T-helper 17 cell (primary cell): ENCODE results near the gene RGS14. TPM values are rescaled to one million over a fixed set of nuclear protein-coding genes. Genes with fewer than 3 reads are reported as not detected.
"Not testable (repeated sequence)": the region's sequence is repeated elsewhere in the genome, so short reads cannot be mapped to it uniquely, and the experiment has no call there.

Source experiments
- ATAC-seq: fragments of 150-1000 bp; cut with Tn5 transposase; 2 replicates; pipeline ENCODE4 v1.10.0; 2021; ENCODE audit warnings: mild to moderate bottlenecking, moderate library complexity
- DNase-seq, 3 donors: peaks; one replicate each; pipeline versions ENCODE4 v3.0.0 to v3.0.0-alpha.2; 2020 to 2021
- H3K9me3 ChIP-seq: one replicate; pipeline ENCODE4 v1.7.0; 2013; ENCODE audit warnings: low read length, mild to moderate bottlenecking; ENCODE audit not compliant: control insufficient read depth, poor library complexity, severe bottlenecking
- H3K27ac Mint-ChIP-seq: one replicate; pipeline ENCODE4 v1.8.0; 2022; ENCODE audit warnings: mild to moderate bottlenecking, moderate library complexity, mixed read lengths
- H3K27me3 Mint-ChIP-seq: one replicate; pipeline ENCODE4 v1.8.0; 2022; ENCODE audit warnings: mixed read lengths
- H3K36me3 Mint-ChIP-seq: one replicate; pipeline ENCODE4 v1.8.0; 2022; ENCODE audit warnings: low read depth, mixed read lengths
- H3K4me1 Mint-ChIP-seq: one replicate; pipeline ENCODE4 v1.8.0; 2022; ENCODE audit warnings: mild to moderate bottlenecking, mixed read lengths
- H3K4me3 Mint-ChIP-seq: one replicate; pipeline ENCODE4 v1.8.0; 2022; ENCODE audit warnings: mild to moderate bottlenecking, moderate library complexity, mixed read lengths
- total RNA-seq, 4 donors: library from RNA in 2 of 4; stranded (reverse) in 2 of 4; gene quantifications; one replicate each; pipeline ENCODE4 v1.2.3 and lab custom pipeline; 2022 to 2026

The RGS14 gene
- total RNA-seq, 2 donors from 2014 or later: 76.7 to 110 TPM

- H3K36me3 Mint-ChIP-seq: peaks cover 8% of the 10 kb centered on the region
- DNase-seq (no peak), ATAC-seq (no peak)
Observed at GRCh38 chr5:177359451-177359851, 1.7 kb downstream of the RGS14 start.

GRCh38 chr5:177359860-177360259, 2.1 kb downstream of the RGS14 start:
- no peak for DNase-seq

More at GRCh38 chr5:177359451-177359851, 1.7 kb downstream of the RGS14 start:
- H3K4me1 Mint-ChIP-seq: peaks cover 59% of the 10 kb centered on the region
- peak overlapping the region; percentile 96 for H3K4me3 Mint-ChIP-seq
- H3K27me3 Mint-ChIP-seq: no peaks in the 10 kb centered on the region
- peak overlapping the region; percentile 95 for H3K27ac Mint-ChIP-seq
- no peaks in the 10 kb centered on the region for H3K9me3 ChIP-seq

GRCh38 chr5:177360740-177361139, 3.0 kb downstream of the RGS14 start:
- ATAC-seq, H3K36me3 Mint-ChIP-seq, H3K27ac Mint-ChIP-seq, DNase-seq, H3K27me3 Mint-ChIP-seq, H3K9me3 ChIP-seq: not testable (repeated sequence)
- H3K4me1 Mint-ChIP-seq: peaks cover 56% of the 10 kb centered on the region
- peak overlapping the region; percentile 96 for H3K4me3 Mint-ChIP-seq

More at GRCh38 chr5:177359860-177360259, 2.1 kb downstream of the RGS14 start:
- H3K9me3 ChIP-seq: no peaks in the 10 kb centered on the region
- H3K4me3 Mint-ChIP-seq: peak overlapping the region; percentile 96
- no peak for ATAC-seq
- peaks cover 8% of the 10 kb centered on the region for H3K36me3 Mint-ChIP-seq
- peak overlapping the region; percentile 95 for H3K27ac Mint-ChIP-seq
- H3K4me1 Mint-ChIP-seq: peaks cover 58% of the 10 kb centered on the region
- H3K27me3 Mint-ChIP-seq: no peaks in the 10 kb centered on the region

DNA sequence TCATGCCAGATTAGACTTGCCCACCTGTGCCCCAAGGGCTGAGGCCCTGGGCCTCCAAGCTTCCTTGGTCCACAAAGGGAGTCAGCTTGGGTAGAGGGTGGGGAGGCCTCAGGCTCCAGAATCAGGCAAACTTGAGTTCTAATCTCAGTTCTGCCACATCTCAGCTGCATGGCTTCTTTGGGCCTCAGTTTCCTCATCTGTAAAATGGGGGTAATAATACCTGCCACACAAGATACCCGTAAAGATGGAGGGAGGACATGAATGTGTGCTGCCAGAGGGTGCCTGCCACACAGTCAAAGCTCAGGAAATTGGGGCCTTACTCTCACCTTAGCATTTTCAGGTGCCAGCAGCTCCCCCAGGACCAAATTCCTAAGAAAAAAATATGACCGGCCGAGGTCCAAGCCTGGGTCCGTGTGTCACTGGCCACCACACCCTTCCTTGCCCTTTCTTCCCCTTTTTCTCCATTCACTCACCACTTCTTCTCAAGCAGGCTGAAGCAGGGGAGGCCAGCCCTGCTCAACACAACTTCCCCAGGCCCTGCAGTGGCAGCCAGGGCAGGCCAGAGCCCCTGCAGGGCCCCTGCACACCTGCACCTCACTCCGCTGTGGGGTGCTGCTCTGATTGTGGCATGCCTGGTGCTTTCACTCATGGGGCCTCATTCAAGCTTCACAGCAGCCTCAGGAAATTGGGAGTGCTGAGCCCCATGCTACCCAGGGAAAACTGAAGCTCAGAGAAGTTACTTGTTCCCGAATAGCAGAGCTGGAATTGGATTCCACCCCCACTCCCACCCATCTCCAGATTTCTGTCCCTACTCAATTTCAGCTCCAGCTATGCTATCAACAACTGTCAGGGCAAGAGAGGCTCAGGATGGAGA, 3.9 kb downstream of the RGS14 start:
- peak overlapping the region; percentile 91 for H3K4me3 Mint-ChIP-seq
- ATAC-seq: peak; percentile 16
- H3K9me3 ChIP-seq: no peaks in the 10 kb centered on the region
- DNase-seq: no peak
- peaks cover 58% of the 10 kb centered on the region for H3K4me1 Mint-ChIP-seq
- peaks cover 8% of the 10 kb centered on the region for H3K36me3 Mint-ChIP-seq
- peak overlapping the region; percentile 92 for H3K27ac Mint-ChIP-seq
- no peaks in the 10 kb centered on the region for H3K27me3 Mint-ChIP-seq

GRCh38 chr5:177362292-177362609, 4.5 kb downstream of the RGS14 start:
- Mint-ChIP-seq H3K4me1 (peaks cover 52% of the 10 kb centered on the region), H3K4me3 (peak overlapping the region; percentile 91), H3K36me3 (peaks cover 8% of the 10 kb centered on the region), H3K27ac (peak overlapping the region; percentile 92), H3K27me3 (no peaks in the 10 kb centered on the region)
- ATAC-seq (no peak), DNase-seq (no peak)
- no peaks in the 10 kb centered on the region for H3K9me3 ChIP-seq

- H3K4me3 Mint-ChIP-seq: peak overlapping the region; percentile 91
- ATAC-seq (peak; percentile 78), DNase-seq (peak; percentile 54 to 80 (median 77))
- peaks cover 4% of the 10 kb centered on the region for H3K36me3 Mint-ChIP-seq
- H3K27ac Mint-ChIP-seq: peak overlapping the region; percentile 92
- no peaks in the 10 kb centered on the region for H3K9me3 ChIP-seq
- H3K4me1 Mint-ChIP-seq: peaks cover 46% of the 10 kb centered on the region
- H3K27me3 Mint-ChIP-seq: no peaks in the 10 kb centered on the region
Observed at GRCh38 chr5:177362610-177363507, 5.1 kb downstream of the RGS14 start.

GRCh38 chr5:177363565-177363964, 5.8 kb downstream of the RGS14 start:
- Mint-ChIP-seq H3K27me3 (no peaks in the 10 kb centered on the region), H3K36me3 (peaks cover 8% of the 10 kb centered on the region), H3K4me3 (peak overlapping the region; percentile 91), H3K4me1 (peaks cover 50% of the 10 kb centered on the region), H3K27ac (peak overlapping the region; percentile 92)
- no peaks in the 10 kb centered on the region for H3K9me3 ChIP-seq
- ATAC-seq (no peak), DNase-seq (no peak)

GRCh38 chr5:177364159-177364962, 6.6 kb downstream of the RGS14 start:
- DNase-seq: no peak
- peaks cover 9% of the 10 kb centered on the region for H3K36me3 Mint-ChIP-seq
- no peak for ATAC-seq
- H3K27ac Mint-ChIP-seq: peak overlapping the region; percentile 92
- H3K27me3 Mint-ChIP-seq: no peaks in the 10 kb centered on the region
- H3K9me3 ChIP-seq: no peaks in the 10 kb centered on the region
- H3K4me1 Mint-ChIP-seq: peaks cover 51% of the 10 kb centered on the region
- H3K4me3 Mint-ChIP-seq: peak overlapping the region; percentile 91

GRCh38 chr5:177365845-177366527, 8.3 kb downstream of the RGS14 start:
- H3K27ac Mint-ChIP-seq: no peak overlapping the region
- peak overlapping the region; percentile 55 for H3K4me3 Mint-ChIP-seq
- H3K4me1 Mint-ChIP-seq: peaks cover 45% of the 10 kb centered on the region
- peaks cover 9% of the 10 kb centered on the region for H3K36me3 Mint-ChIP-seq
- ATAC-seq (no peak), DNase-seq (no peak)
- H3K9me3 ChIP-seq: no peaks in the 10 kb centered on the region
- H3K27me3 Mint-ChIP-seq: no peaks in the 10 kb centered on the region

- H3K36me3 Mint-ChIP-seq: peaks cover 9% of the 10 kb centered on the region
Observed at GRCh38 chr5:177366528-177367322, 9.0 kb downstream of the RGS14 start.

DNA sequence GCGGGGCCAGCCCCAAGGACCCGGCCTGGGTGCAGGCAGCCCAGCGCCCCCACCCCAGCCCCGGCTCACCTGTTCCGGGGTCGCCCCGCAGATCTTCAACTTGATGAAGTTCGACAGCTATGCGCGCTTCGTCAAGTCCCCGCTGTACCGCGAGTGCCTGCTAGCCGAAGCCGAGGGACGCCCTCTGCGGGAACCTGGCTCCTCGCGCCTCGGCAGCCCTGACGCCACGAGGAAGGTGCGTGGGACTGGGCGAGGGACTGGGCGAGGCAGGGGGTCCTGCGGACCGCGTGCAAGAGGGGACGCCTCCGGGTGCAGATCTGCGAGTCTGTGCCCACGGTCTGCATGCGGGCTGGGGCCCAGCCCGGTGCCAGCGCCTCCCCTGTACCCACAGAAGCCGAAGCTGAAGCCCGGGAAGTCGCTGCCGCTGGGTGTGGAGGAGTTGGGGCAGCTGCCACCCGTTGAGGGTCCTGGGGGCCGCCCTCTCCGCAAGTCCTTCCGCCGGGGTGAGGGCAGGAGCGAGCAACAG, 9.7 kb downstream of the RGS14 start:
- no peaks in the 10 kb centered on the region for H3K9me3 ChIP-seq
- no peak for ATAC-seq
- Mint-ChIP-seq H3K27me3 (no peaks in the 10 kb centered on the region), H3K4me1 (peaks cover 46% of the 10 kb centered on the region), H3K4me3 (no peak overlapping the region), H3K36me3 (peaks cover 9% of the 10 kb centered on the region), H3K27ac (no peak overlapping the region)
- no peak for DNase-seq

More at GRCh38 chr5:177366528-177367322, 9.0 kb downstream of the RGS14 start:
- DNase-seq (no peak), ATAC-seq (no peak)
- Mint-ChIP-seq H3K27me3 (no peaks in the 10 kb centered on the region), H3K4me1 (peaks cover 47% of the 10 kb centered on the region), H3K4me3 (peak overlapping the region; percentile 55), H3K27ac (no peak overlapping the region)
- H3K9me3 ChIP-seq: no peaks in the 10 kb centered on the region
